GDM1 (cell line): ENCODE data around the gene TUBB1.
A peak's percentile ranks its signal among the peaks of the same experiment; 100 is the strongest.
"Not testable (repeated sequence)": the region's sequence is repeated elsewhere in the genome, so short reads cannot be mapped to it uniquely, and the experiment has no call there.

Experiments used
- DNase-seq: peaks from one replicate; lab custom pipeline; 2025; lab: John Stamatoyannopoulos, UW

TUBB1 gene

DNA sequence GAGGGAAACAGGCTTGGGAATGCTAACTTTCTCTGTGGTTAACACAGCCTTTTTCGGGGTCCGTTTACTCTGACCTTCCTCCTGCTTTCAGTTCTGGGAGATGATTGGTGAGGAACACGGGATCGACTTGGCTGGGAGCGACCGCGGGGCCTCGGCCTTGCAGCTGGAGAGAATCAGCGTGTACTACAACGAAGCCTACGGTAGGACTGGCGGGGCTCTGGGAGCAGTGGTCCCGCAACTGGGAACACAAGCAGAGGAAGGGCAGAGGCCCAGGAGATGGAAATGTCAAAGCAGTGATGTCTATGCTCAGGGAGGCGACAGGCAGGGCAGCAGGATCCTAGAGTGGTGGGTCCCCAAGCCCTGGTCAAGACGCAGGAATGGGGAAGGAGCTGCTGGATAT is 3.5 kb downstream of the TUBB1 start:
- DNase-seq = no peak

DNA sequence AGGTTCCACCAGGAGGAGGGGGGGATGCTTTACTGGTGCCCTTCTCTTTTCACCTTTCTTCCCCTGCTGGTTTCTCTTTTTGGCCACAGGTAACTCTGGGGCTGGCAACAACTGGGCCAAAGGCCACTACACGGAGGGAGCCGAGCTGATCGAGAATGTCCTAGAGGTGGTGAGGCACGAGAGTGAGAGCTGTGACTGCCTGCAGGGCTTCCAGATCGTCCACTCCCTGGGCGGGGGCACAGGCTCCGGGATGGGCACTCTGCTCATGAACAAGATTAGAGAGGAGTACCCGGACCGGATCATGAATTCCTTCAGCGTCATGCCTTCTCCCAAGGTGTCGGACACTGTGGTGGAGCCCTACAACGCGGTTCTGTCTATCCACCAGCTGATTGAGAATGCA is 4.4 kb downstream of the TUBB1 start:
- DNase-seq = no peak

- no peak for DNase-seq
Observed at GRCh38 chr20:59024111-59024530, 4.9 kb downstream of the TUBB1 start.

DNA sequence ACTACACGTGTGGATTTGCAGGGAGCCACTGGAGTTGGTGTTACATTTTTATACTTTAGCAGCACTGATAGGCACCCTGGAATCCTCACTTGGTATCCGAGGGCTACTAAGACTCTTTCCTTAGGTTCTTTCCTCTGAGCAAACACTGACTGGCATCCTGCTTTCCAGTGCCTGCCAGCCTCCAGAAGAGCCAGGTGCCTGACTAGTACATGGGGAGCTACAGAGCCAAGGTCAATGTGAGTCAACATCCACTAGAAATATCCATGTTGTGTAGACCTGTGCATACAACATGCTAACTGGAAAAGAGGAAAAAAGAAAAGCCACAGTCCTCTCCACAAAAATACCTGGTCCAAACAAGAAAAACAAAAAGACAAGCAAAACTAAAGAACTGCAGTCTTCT is 5.9 kb downstream of the TUBB1 start:
- DNase-seq = no peak

GRCh38 chr20:59025511-59025910 is 6.3 kb downstream of the TUBB1 start:
- no peak for DNase-seq

GRCh38 chr20:59026904-59027740 is 7.9 kb downstream of the TUBB1 start:
- no peak for DNase-seq

- no peak for DNase-seq
Observed at GRCh38 chr20:59027741-59028320, 8.6 kb downstream of the TUBB1 start.

GRCh38 chr20:59028812-59029211 is 9.6 kb downstream of the TUBB1 start:
- no peak for DNase-seq

DNA sequence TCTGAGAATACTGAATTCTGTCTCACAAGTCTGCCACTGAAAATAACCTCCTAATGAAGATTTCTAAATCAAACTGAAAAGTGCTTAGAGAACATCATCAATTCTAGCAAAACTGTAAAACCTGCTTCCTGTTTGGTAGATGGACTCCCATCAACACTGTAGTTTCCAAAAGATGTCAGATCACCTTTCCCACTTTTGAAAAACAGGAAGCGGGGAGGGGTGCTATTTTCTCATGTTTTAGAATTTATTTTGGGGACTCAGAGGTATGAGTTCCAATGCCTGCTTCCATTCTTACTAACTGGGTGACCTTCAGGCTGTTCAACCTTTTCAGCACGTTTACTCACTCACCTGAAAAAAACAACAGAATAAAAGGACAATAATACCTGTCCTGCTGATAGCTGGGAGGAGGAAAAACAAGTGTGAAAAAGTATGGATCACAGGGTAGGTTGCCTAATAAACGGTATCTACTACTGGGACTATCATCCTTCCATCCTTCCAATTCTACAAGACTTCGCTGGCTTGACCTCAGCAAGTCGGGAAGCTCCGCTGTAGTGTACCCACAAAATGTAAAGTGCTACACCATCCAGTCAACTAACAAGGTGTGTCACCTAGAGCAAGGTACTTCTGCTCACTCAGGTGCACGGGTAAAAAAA is 11.8 kb downstream of the TUBB1 start:
- no peak for DNase-seq

DNA sequence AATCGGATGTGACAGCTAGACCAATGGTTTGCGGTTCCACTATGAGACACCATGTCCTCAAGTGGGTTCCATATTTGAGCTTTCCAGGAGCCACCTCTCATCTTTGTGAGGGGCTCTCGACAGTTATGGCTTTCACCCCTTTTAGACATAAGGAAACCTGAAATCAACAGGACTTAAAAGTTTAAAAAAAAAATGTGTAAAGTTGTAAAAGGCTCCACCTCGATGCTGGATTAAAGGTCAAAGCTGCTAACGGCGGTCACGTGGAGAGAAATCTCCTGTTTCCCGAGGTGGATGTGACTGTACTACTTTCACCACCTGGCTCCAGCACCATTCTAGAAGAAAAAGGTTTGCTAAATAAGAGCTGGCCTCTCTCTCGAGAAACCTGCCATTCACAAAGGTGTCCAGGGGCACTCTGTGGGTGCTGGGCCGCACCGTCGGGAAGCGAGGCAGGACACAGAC is 12.4 kb downstream of the TUBB1 start:
- DNase-seq = no peak

GRCh38 chr20:59032023-59032712 is 12.9 kb downstream of the TUBB1 start, which contains the start of gene ATP5F1E:
TSS of gene ATP5F1E (minus strand) at chr20:59032335. CDS start at chr20:59032251, 84 bp downstream.
- DNase-seq = peak; percentile 95

DNA sequence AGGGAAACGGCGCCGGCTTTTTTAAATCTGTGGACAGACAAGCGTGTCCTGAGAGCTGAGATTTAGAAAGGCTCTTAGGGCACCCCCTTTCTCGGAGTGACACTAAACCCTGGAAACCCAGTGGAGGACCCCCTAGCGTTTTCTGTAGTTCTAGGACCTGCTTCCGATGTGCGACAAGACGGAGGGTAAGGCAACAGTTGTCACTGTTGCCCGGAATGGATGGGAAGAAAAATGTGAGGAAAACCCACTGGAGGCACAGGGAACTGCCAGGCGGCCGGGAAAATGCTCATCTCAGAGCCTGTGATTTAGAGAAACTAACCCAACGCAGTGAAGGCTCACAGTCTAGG is 13.5 kb downstream of the TUBB1 start:
- DNase-seq = no peak

GRCh38 chr20:59033093-59033492 is 13.9 kb downstream of the TUBB1 start:
- DNase-seq = no peak

DNA sequence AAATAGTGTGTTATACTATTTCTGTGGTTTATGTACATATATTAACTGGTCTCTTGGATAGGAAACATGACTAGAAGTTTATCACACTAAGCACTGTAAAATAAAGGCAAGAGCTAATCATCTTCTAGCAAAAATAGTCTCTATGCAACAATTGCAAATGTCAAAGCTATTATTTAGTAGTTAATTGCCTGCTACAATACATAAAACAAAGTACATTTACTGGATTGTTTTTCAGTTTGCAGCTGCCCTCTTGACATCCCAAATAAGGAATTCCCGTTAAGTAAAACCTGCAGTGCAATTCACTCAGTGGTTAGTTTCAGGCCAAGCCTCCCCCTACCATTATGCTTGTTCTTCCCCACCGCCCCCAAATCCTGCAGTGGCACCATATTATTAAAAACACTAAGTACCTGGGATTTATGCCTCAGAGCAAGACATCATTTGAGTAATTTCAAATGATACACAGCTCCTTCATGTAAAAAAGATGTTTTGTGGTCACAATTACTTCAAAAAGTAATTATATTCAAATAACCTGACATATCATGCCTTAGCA is 14.5 kb downstream of the TUBB1 start:
- no peak for DNase-seq

DNA sequence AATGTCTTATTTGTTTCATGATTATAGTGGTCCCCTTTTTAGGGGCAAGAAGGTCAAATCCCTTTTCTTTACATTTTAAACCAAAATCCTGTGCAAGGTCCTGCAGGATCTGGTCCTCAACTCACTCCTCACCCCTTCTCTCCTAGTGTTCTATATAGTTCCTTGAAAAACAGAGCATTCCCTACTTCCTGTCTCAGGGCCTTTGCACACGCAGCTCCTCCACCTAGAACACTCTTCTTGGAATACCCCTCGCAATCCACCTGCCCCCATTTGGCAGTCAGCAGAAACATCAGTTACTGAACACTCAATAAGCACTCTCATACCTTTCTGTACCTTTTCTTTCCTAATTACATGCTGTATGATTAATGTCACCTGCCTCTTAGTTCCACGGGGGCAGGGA is 16.2 kb downstream of the TUBB1 start:
- DNase-seq = no peak

GRCh38 chr20:59037386-59037785 is 18.2 kb downstream of the TUBB1 start:
- DNase-seq = no peak

DNA sequence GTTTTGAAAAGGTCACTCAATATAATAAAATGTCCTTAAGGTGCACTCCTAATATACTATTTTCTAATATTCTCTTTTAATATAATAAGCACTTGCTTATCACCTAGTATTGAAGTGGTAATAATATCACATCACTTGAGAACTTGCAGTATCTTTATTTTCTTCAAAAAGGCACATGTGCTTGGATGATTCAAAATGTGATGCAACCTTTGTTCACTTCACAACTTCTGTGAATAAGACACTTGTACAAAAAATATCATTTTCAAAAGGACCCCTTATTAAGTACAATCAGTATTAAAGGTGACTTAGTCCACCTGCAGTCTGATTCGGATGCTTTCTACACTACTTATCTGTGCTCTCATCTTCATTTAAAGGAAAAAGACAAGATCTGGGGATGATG is 20.0 kb downstream of the TUBB1 start:
- DNase-seq = no peak

- DNase-seq = no peak
Observed at GRCh38 chr20:59040667-59041066, 21.4 kb downstream of the TUBB1 start.

- not testable (repeated sequence) for DNase-seq
Observed at GRCh38 chr20:59041487-59041886, 22.3 kb downstream of the TUBB1 start.

DNA sequence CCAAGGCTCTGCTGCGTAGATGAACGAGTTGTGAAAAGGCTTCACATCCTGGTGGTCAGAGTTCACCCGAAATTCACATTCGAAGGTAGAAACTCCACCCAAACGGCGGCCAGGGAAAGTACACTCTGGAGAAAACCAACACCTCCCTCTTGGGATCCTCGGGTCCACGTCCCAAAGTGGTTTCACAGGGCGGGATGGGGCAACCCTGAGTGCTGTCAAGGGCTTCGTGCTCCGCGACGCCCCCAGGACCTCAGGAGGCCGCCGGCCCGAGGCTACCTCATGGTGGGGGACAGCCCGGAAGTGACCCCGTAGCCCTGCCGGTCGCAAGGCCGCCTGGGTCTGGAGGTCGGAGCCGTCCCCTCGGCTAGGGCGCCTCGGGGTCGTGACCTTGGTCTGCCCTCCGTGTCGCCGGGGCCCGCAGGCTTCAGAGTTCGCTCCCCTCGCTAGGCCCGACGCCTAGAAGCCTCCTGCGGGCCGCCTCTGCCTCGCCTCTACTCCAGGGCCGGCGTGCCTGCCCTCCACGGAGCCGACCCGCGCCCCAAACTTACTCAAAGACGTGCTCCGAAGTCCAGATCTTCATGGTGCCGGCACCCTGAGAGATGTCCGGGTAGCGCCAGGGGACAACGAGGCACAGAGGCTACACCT is 23.0 kb downstream of the TUBB1 start, which contains the start of gene PRELID3B:
TSS of gene PRELID3B (minus strand) at position 636 of the 645 bp plus-strand sequence. CDS start at position 580, 56 bp downstream.
- DNase-seq = no peak
